Small intestine (tissue), 7 donors: Measurements from ENCODE around the gene USO1. TPM values are rescaled to one million over a fixed set of nuclear protein-coding genes. Genes with fewer than 3 reads are reported as not detected.
"Not testable (repeated sequence)": the region's sequence is repeated elsewhere in the genome, so short reads cannot be mapped to it uniquely, and the experiment has no call there.

Source experiments
- DNase-seq, 2 donors: peaks; one replicate each; pipeline versions ENCODE4 v3.0.0 to v3.0.0-alpha.2; 2013
- FAIRE-seq: peaks from 2 replicates; lab custom pipeline; 2012; peaks lifted over from hg19 to GRCh38; lab: Jason Lieb, UNC
- H3K27ac ChIP-seq, 3 donors: one replicate each; pipeline ENCODE4 v1.5.1; 2013; ENCODE audit warnings: low read length in 2 of 3, mild to moderate bottlenecking in 2 of 3, control low read depth in 1 of 3, inconsistent platforms in 1 of 3, low read depth in 1 of 3, moderate library complexity in 1 of 3
- H3K27me3 ChIP-seq, 3 donors: one replicate each; pipeline ENCODE4 v1.6.1; 2013; ENCODE audit warnings: low read length in 3 of 3, inconsistent platforms in 1 of 3; ENCODE audit not compliant: control insufficient read depth in 3 of 3, insufficient read depth in 3 of 3
- H3K36me3 ChIP-seq, 3 donors: one replicate each; pipeline ENCODE4 v1.6.1; 2013; ENCODE audit warnings: low read length in 3 of 3, inconsistent platforms in 1 of 3, low read depth in 1 of 3, mild to moderate bottlenecking in 1 of 3, moderate library complexity in 1 of 3; ENCODE audit not compliant: control insufficient read depth in 3 of 3, insufficient read depth in 2 of 3
- H3K4me1 ChIP-seq, 3 donors: one replicate each; pipeline ENCODE4 v1.6.1; 2013; ENCODE audit warnings: low read length in 2 of 3, inconsistent platforms in 1 of 3, low read depth in 1 of 3, mild to moderate bottlenecking in 1 of 3, moderate library complexity in 1 of 3; ENCODE audit not compliant: control insufficient read depth in 3 of 3, insufficient read depth in 2 of 3
- H3K4me3 ChIP-seq, 3 donors: one replicate each; pipeline ENCODE4 v1.5.1; 2013; ENCODE audit warnings: low read length in 3 of 3, control low read depth in 1 of 3, inconsistent platforms in 1 of 3, low read depth in 1 of 3, mild to moderate bottlenecking in 1 of 3, moderate library complexity in 1 of 3
- H3K9me3 ChIP-seq, 2 donors: one replicate each; pipeline ENCODE4 v1.6.1; 2013; ENCODE audit warnings: low read depth in 1 of 2, low read length in 1 of 2; ENCODE audit not compliant: control insufficient read depth in 2 of 2, insufficient read depth in 1 of 2
- WGBS, 3 donors: extraction: QIAGEN DNeasy Blood & Tissue Kit; methylation state at CpG; one replicate each; pipeline ENCODE4 v1.1.7; 2013; 5-methylcytosine and 5-hydroxymethylcytosine counted together
- polyA plus RNA-seq, 4 donors: library from polyadenylated mRNA; stranded (reverse) in 3 of 4; unstranded in 1 of 4; fragments of 200-250 nt in 3 of 4; fragments of 120-200 nt in 1 of 4; gene quantifications; one replicate each; pipeline versions ENCODE4 v1.2.1 to v1.2.3, GENCODE V29; 2013
- donor health status: healthy with polysubstance abuse.
- donor health status: control.
- donor health status: control.
- donor health status: Bipolar disorder and iron deficiency.
- donor health status: healthy.

Gene USO1
- polyA plus RNA-seq, 4 donors = 26.5 to 83.9 (median 33.1) TPM

DNA sequence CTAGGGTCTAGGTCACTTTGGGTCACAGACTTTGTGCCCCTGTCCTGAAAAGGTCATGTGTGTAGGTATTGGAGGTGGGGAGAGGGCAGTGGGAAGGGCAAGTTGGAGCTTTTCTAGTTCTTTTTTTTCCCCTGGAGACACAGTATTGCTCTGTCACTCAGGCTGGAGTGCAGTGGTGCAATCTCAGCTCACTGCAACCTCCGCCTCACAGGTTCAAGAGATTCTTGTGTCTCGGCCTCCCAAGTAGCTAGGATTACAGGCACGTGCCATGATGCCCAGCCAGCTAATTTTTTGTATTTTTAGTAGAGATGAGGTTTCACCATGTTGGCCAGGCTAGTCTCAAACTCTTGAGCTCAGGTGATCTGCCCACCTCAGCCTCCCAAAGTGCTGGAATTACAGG, 8.3 kb upstream of the USO1 start:
- FAIRE-seq, H3K36me3 ChIP-seq, H3K27ac ChIP-seq, H3K4me1 ChIP-seq, H3K4me3 ChIP-seq, H3K27me3 ChIP-seq, H3K9me3 ChIP-seq, DNase-seq: not testable (repeated sequence)
- WGBS, 3 donors = 64 to 93% (median 83%) methylated on average over 3 of the region's 3 CpGs

DNA sequence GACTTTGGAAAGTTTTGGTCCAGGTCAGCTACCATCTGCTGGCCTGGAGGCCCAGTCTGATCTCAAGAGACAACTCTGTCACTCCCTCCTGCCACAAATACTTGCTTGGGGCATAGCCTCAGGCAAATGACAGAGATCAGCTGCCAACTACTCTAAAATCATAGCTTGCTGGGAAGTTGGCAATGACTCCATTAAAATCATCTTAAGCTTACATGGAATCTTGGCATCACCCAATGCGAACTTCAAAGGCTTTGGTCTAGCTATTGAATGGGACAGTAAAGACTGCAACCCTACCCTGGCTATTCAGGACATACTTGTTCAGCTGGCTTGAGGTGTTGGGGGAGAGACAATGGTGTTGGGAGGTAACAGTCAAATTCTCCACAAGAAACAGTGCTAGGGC, 7.0 kb upstream of the USO1 start:
- no peaks in the 10 kb centered on the region for H3K36me3 ChIP-seq
- 88 to 99% (median 95%) methylated on average over 1 of the region's 1 CpG for WGBS, 3 donors
- no peak for FAIRE-seq
- H3K4me1 ChIP-seq = no peaks in the 10 kb centered on the region
- H3K4me3 ChIP-seq = no peak overlapping the region
- H3K9me3 ChIP-seq = no peaks in the 10 kb centered on the region
- DNase-seq = no peak
- H3K27me3 ChIP-seq = no peaks in the 10 kb centered on the region
- H3K27ac ChIP-seq = no peak overlapping the region

GRCh38 chr4:75718529-75718928, 5.8 kb upstream of the USO1 start:
- H3K4me1 ChIP-seq = peaks cover 2 to 8% (median 5%) of the 10 kb centered on the region in 3 donors
- no peak overlapping the region for H3K4me3 ChIP-seq
- H3K36me3 ChIP-seq = no peaks in the 10 kb centered on the region
- H3K9me3 ChIP-seq = no peaks in the 10 kb centered on the region
- 87 to 98% (median 90%) methylated on average over 2 of the region's 2 CpGs for WGBS, 3 donors
- H3K27ac ChIP-seq = no peak overlapping the region
- DNase-seq = no peak
- FAIRE-seq = no peak
- no peaks in the 10 kb centered on the region for H3K27me3 ChIP-seq

GRCh38 chr4:75722417-75722816, 2.0 kb upstream of the USO1 start:
- Histone ChIP-seq H3K27me3 (no peaks in the 10 kb centered on the region), H3K27ac (no peak overlapping the region), H3K9me3 (no peaks in the 10 kb centered on the region), H3K36me3 (no peaks in the 10 kb centered on the region), H3K4me3 (no peak overlapping the region), H3K4me1 (peaks cover 8 to 20% (median 13%) of the 10 kb centered on the region in 3 donors)
- FAIRE-seq (no peak), DNase-seq (no peak)
- 56 to 66% (median 65%) methylated on average over 3 of the region's 3 CpGs for WGBS, 3 donors

- 1 to 4% (median 1%) methylated on average over 6 of the region's 6 CpGs for WGBS, 3 donors
Observed at GRCh38 chr4:75723163-75724065, 963 bp upstream of the USO1 start.

GRCh38 chr4:75724867-75725724, 719 bp downstream of the USO1 start:
- H3K4me1 ChIP-seq = peaks cover 8 to 20% (median 13%) of the 10 kb centered on the region in 3 donors
- peak; percentile 79 to 90 for DNase-seq
- no peaks in the 10 kb centered on the region for H3K27me3 ChIP-seq
- H3K4me3 ChIP-seq = peak overlapping the region; percentile 61 to 94 (median 86)
- H3K9me3 ChIP-seq = no peaks in the 10 kb centered on the region
- 1 to 2% (median 1%) methylated on average over 43 to 50 of the region's 50 CpGs for WGBS, 3 donors
- H3K36me3 ChIP-seq = no peaks in the 10 kb centered on the region
- no peak for FAIRE-seq
- H3K27ac ChIP-seq = peak overlapping the region; percentile 97 to 99 (median 99)

More at GRCh38 chr4:75723163-75724065, 963 bp upstream of the USO1 start:
- no peaks in the 10 kb centered on the region for H3K36me3 ChIP-seq
- H3K4me3 ChIP-seq = peak overlapping the region; percentile 24 to 86 (median 37)
- DNase-seq (peak in 1 of 2 donors; percentile 19), FAIRE-seq (no peak)
- no peaks in the 10 kb centered on the region for H3K9me3 ChIP-seq
- H3K27ac ChIP-seq = peak overlapping the region; percentile 56 to 99 (median 92)
- no peaks in the 10 kb centered on the region for H3K27me3 ChIP-seq
- H3K4me1 ChIP-seq = peaks cover 8 to 20% (median 13%) of the 10 kb centered on the region in 3 donors

DNA sequence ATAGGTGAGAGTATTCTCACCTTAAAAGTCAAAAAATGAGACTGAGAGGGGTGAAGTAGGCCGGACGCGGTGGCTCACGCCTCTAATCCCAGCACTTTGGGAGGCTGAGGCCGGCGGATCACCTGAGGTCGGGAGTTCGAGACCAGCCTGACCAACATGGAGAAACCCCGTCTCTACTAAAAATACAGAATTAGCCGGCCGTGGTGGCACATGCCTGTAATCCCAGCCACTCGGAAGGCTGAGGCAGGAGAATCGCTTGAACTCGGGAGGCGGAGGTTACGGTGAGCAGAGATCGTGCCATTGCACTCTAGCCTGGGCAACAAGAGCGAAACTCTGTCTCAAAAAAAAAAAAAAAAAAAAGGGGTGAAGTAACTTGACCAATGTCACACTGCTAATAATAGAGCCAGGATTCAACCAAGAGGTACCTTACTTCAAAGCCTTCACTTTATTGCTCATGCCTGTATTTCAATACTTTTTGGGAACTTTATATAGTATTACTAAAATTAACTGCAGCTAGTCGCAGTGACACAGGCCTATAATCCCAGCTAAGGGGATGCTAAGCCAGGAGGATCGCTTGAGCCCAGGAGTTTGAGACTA, 1.7 kb downstream of the USO1 start:
- not testable (repeated sequence) for FAIRE-seq, H3K36me3 ChIP-seq, DNase-seq, H3K27me3 ChIP-seq, H3K9me3 ChIP-seq
- Histone ChIP-seq H3K4me1 (peaks cover 8 to 20% (median 13%) of the 10 kb centered on the region in 3 donors), H3K27ac (peak overlapping the region in 1 of 3 donors; percentile 97), H3K4me3 (peak overlapping the region in 2 of 3 donors; percentile 86 to 94)
- 67 to 72% (median 72%) methylated on average over 20 of the region's 20 CpGs for WGBS, 3 donors

- Histone ChIP-seq H3K9me3 (no peaks in the 10 kb centered on the region), H3K27me3 (no peaks in the 10 kb centered on the region), H3K4me1 (peaks cover 8 to 20% (median 13%) of the 10 kb centered on the region in 3 donors), H3K36me3 (no peaks in the 10 kb centered on the region), H3K27ac (no peak overlapping the region), H3K4me3 (peak overlapping the region in 2 of 3 donors; percentile 15 to 86)
- DNase-seq = no peak
- FAIRE-seq = no peak
- WGBS, 3 donors = 78 to 84% (median 80%) methylated on average over 3 of the region's 3 CpGs
Observed at GRCh38 chr4:75726577-75726976, 2.2 kb downstream of the USO1 start.
